OCI-LY7 (cell line): ENCODE data around the gene MTG2. TPM values are rescaled to one million over a fixed set of nuclear protein-coding genes. Genes with fewer than 3 reads are reported as not detected.

ENCODE experiments used
- BruUV-seq: library from RNA; stranded (reverse); fragments of 400-500 nt; replicated peaks from 2 replicates; lab custom pipeline; 2021; lab: Mats Ljungman, UMichigan
- CTCF ChIA-PET: fragments of 300-600 bp; sonication (Branson Sonifier 250); formaldehyde crosslinking; loops from one replicate; lab custom pipeline; 2022; ENCODE audit warnings: antibody characterized with exemption; ENCODE audit not compliant: unreplicated experiment; lab: Charles Lee
- POLR2A ChIA-PET: fragments of 300-600 bp; sonication (Branson Sonifier 250); formaldehyde crosslinking; loops from one replicate; lab custom pipeline; 2022; ENCODE audit warnings: antibody characterized with exemption; lab: Charles Lee
- DNase-seq: peaks from one replicate; pipeline ENCODE4 v3.0.0-alpha.2; 2015; ENCODE audit warnings: low spot score
- H2AFZ ChIP-seq: fragments of 200-600 bp; sonication (generic), shearing (Covaris generic); 2 replicates; pipeline ENCODE4 v1.6.1; 2014; ENCODE audit warnings: mild to moderate bottlenecking, antibody characterized with exemption, low read length, moderate library complexity
- H3K27ac ChIP-seq: fragments of 200-600 bp; sonication (generic); 2 replicates; pipeline ENCODE4 v1.5.1; 2014; ENCODE audit warnings: mixed run types, low read depth, mild to moderate bottlenecking, moderate library complexity, low read length, inconsistent platforms; ENCODE audit not compliant: poor library complexity, severe bottlenecking
- H3K36me3 ChIP-seq: fragments of 200-600 bp; sonication (generic); 2 replicates; pipeline ENCODE4 v1.6.1; 2014; ENCODE audit warnings: mild to moderate bottlenecking, antibody characterized with exemption, low read length, moderate library complexity, mixed read lengths; ENCODE audit not compliant: insufficient read depth
- H3K4me1 ChIP-seq: fragments of 200-600 bp; sonication (generic); 2 replicates; pipeline ENCODE4 v1.5.1; 2014; ENCODE audit warnings: mild to moderate bottlenecking, low read length; ENCODE audit not compliant: insufficient read depth, poor library complexity, severe bottlenecking
- H3K4me2 ChIP-seq: fragments of 200-600 bp; sonication (generic); 2 replicates; pipeline ENCODE4 v1.6.1; 2014; ENCODE audit warnings: mild to moderate bottlenecking, low read length
- H3K4me3 ChIP-seq: fragments of 200-600 bp; sonication (generic); 2 replicates; pipeline ENCODE4 v1.5.1; 2014; ENCODE audit warnings: mild to moderate bottlenecking, low read depth, low read length; ENCODE audit not compliant: poor library complexity, severe bottlenecking
- H3K79me2 ChIP-seq: fragments of 200-600 bp; sonication (generic); 2 replicates; pipeline ENCODE4 v1.6.1; 2016; ENCODE audit warnings: low read depth, mild to moderate bottlenecking, low read length, moderate library complexity, mixed read lengths; ENCODE audit not compliant: insufficient read depth
- H3K9me2 ChIP-seq: fragments of 200-600 bp; sonication (generic); 2 replicates; pipeline ENCODE4 v1.6.1; 2016; ENCODE audit warnings: mild to moderate bottlenecking, low read length, mixed read lengths; ENCODE audit not compliant: insufficient read depth
- H3K9me3 ChIP-seq: fragments of 200-600 bp; sonication (generic); 2 replicates; pipeline ENCODE4 v1.6.1; 2014; ENCODE audit warnings: mild to moderate bottlenecking, mixed run types, low read length, mixed read lengths
- H4K20me1 ChIP-seq: fragments of 200-600 bp; sonication (generic); 2 replicates; pipeline ENCODE4 v1.6.1; 2014; ENCODE audit warnings: mild to moderate bottlenecking, antibody characterized with exemption, low read length, moderate library complexity, mixed read lengths; ENCODE audit not compliant: insufficient read depth
- EZH2phosphoT487 ChIP-seq: fragments of 200-600 bp; sonication (generic); IDR thresholded peaks from 2 replicates; pipeline ENCODE4 v1.6.1; 2018; ENCODE audit warnings: low read depth, borderline replicate concordance, mild to moderate bottlenecking, mixed run types, antibody characterized with exemption, low read length, moderate library complexity, mixed read lengths
- intact Hi-C: fragments of 100-400 bp; cut with micrococcal nuclease; formaldehyde crosslinking; loops from one replicate; pipeline ENCODE4 v1.10.0; 2022; ENCODE audit not compliant: unreplicated experiment
- total RNA-seq, 2 experiments: library from RNA; depleted of rRNA in 1 of 2; stranded (reverse); fragments of >200 nt in 1 of 2; shearing (Covaris generic) in 1 of 2; gene quantifications; 2 replicates each; pipeline ENCODE4 v1.2.3, GENCODE V29; 2014 to 2022
- TF ChIP-seq, protein P1 (sequence below): fragments of 200-600 bp; sonication (generic); conservative IDR thresholded peaks from 2 replicates; pipeline ENCODE4 v1.5.1; 2014; ENCODE audit warnings: mild to moderate bottlenecking, antibody characterized with exemption, low read length, moderate library complexity, mixed read lengths

The MTG2 gene
- total RNA-seq, 2 experiments from 2014 or later, result 24.1 to 37.5 TPM

GRCh38 chr20:62141397-62142251 is 41.2 kb upstream of the MTG2 start:
- Histone ChIP-seq H3K27ac (peak overlapping the region; percentile 37), H3K36me3 (peaks cover 59% of the 10 kb centered on the region), H3K9me2 (no peaks in the 10 kb centered on the region), H4K20me1 (peaks cover 27% of the 10 kb centered on the region), H3K4me1 (peaks cover 25% of the 10 kb centered on the region), H3K9me3 (no peaks in the 10 kb centered on the region), H2AFZ (no peak overlapping the region), H3K4me3 (peak overlapping the region; percentile 98), H3K79me2 (peaks cover 49% of the 10 kb centered on the region), H3K4me2 (peak overlapping the region; percentile 78)
- no TSS peak for BruUV-seq
- ChIA-PET CTCF (no interaction called here), POLR2A (interaction anchor here (1.0 to 1.3 kb wide), 3 partner anchors 12 to 43 kb away, joined by 3 to 5 read pairs (median 3); no protein-coding TSS in a partner anchor)
- TF ChIP-seq EZH2phosphoT487, result no peak
- TF ChIP-seq, protein P1, sequence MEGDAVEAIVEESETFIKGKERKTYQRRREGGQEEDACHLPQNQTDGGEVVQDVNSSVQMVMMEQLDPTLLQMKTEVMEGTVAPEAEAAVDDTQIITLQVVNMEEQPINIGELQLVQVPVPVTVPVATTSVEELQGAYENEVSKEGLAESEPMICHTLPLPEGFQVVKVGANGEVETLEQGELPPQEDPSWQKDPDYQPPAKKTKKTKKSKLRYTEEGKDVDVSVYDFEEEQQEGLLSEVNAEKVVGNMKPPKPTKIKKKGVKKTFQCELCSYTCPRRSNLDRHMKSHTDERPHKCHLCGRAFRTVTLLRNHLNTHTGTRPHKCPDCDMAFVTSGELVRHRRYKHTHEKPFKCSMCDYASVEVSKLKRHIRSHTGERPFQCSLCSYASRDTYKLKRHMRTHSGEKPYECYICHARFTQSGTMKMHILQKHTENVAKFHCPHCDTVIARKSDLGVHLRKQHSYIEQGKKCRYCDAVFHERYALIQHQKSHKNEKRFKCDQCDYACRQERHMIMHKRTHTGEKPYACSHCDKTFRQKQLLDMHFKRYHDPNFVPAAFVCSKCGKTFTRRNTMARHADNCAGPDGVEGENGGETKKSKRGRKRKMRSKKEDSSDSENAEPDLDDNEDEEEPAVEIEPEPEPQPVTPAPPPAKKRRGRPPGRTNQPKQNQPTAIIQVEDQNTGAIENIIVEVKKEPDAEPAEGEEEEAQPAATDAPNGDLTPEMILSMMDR, result peak; percentile 73
- intact Hi-C loops, result loop anchor here (5.0 kb wide), 1 partner anchor 74 kb away; the partner anchor contains the start of gene TAF4
- peak; percentile 38 for DNase-seq

DNA sequence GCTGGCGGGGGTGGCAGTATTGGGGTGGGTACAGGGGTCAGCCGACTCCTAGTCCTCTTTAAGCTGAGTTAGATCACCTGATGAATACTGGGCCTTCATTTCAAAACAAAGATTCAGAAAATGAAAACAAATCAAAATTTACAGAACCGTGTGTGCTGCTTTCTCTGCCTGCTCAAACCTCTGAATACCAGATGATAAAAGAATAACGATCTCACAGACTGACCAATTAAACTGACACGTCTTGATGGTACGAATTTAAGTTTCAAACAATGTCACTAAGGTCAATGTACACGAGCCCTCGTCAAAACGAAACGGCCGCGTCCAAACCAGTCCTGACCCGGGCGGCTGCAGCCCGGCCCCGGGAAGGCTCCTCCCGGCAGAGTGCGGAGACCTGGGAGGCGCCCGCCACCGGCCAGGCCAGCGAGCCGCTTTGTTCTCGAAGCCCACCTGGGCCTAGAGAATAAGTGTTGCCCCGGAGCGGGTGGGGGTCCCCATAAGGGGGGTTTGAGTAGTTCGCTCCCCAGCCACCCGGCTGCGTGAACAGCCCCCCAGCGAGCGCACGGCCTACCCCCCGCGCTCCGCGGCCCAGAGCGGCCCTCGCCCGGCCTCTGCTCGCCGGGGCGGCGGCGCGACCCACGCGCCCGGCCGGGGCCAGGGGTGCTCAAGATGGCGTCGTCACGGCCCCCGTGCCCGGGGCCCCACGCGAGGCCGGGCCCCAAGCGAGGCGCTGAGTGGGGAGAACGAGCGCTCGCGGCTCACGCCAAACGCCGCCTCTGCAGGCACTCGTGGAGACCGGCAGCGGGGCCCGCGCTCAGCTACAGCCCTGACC is 40.4 kb upstream of the MTG2 start:
- no peak for TF ChIP-seq EZH2phosphoT487
- TF ChIP-seq, protein P1, result no peak
- Histone ChIP-seq H2AFZ (no peak overlapping the region), H3K79me2 (peaks cover 58% of the 10 kb centered on the region), H4K20me1 (peaks cover 26% of the 10 kb centered on the region), H3K4me2 (peak overlapping the region; percentile 78), H3K4me1 (peaks cover 25% of the 10 kb centered on the region), H3K9me3 (no peaks in the 10 kb centered on the region), H3K9me2 (no peaks in the 10 kb centered on the region), H3K4me3 (peak overlapping the region; percentile 98), H3K27ac (peak overlapping the region; percentile 37), H3K36me3 (peaks cover 51% of the 10 kb centered on the region)
- intact Hi-C loops, result loop anchor here (1.0 to 5.0 kb wide), 3 partner anchors 20 to 75 kb away; partner anchors contain the start of genes LSM14B and TAF4
- ChIA-PET CTCF (no interaction called here), POLR2A (interaction anchor here (1.0 to 1.3 kb wide), 2 partner anchors 22 to 42 kb away, joined by 3 to 5 read pairs; no protein-coding TSS in a partner anchor)
- peak; percentile 28 for DNase-seq
- no TSS peak for BruUV-seq
